Neuronal stem cell (in vitro differentiated cells): Measurements from ENCODE around the gene MSANTD1.

Experiments used
- DNase-seq: peaks from one replicate; pipeline ENCODE4 v3.0.0-alpha.2; 2013; ENCODE audit warnings: low spot score
- H2AFZ ChIP-seq: one replicate; pipeline ENCODE4 v1.6.1; 2013; ENCODE audit warnings: mild to moderate bottlenecking, low read length, inconsistent platforms
- H2AK5ac ChIP-seq: 2 replicates; pipeline ENCODE4 v1.6.1; 2013; ENCODE audit warnings: low read depth, mild to moderate bottlenecking, inconsistent platforms, low read length, moderate library complexity, mixed read lengths
- H2BK120ac ChIP-seq: 2 replicates; pipeline ENCODE4 v1.6.1; 2013; ENCODE audit warnings: low read depth, mild to moderate bottlenecking, inconsistent platforms, low read length, moderate library complexity, mixed read lengths
- H2BK12ac ChIP-seq: one replicate; pipeline ENCODE4 v1.6.1; 2013; ENCODE audit warnings: low read length, inconsistent platforms
- H2BK15ac ChIP-seq: 2 replicates; pipeline ENCODE4 v1.6.1; 2013; ENCODE audit warnings: mild to moderate bottlenecking, low read length, inconsistent platforms, mixed read lengths
- H2BK5ac ChIP-seq: one replicate; pipeline ENCODE4 v1.6.1; 2013; ENCODE audit warnings: inconsistent platforms, mild to moderate bottlenecking, low read length, moderate library complexity
- H3K14ac ChIP-seq: one replicate; pipeline ENCODE4 v1.6.1; 2013; ENCODE audit warnings: low read length, inconsistent platforms
- H3K18ac ChIP-seq: 2 replicates; pipeline ENCODE4 v1.6.1; 2013; ENCODE audit warnings: low read length, inconsistent platforms
- H3K23ac ChIP-seq: 2 replicates; pipeline ENCODE4 v1.6.1; 2013; ENCODE audit warnings: low read depth, mild to moderate bottlenecking, mixed read lengths, low read length, inconsistent platforms; ENCODE audit not compliant: poor library complexity
- H3K27ac ChIP-seq: replicated peaks from 3 replicates; pipeline ENCODE4 v1.5.1; 2013; ENCODE audit warnings: low read length, inconsistent platforms
- H3K27me3 ChIP-seq, 3 experiments: 2 replicates each; pipeline ENCODE4 v1.6.1; 2013; ENCODE audit warnings: low read length in 3 of 3, mild to moderate bottlenecking in 2 of 3, inconsistent platforms in 1 of 3, low read depth in 1 of 3, mixed read lengths in 1 of 3, moderate library complexity in 1 of 3; ENCODE audit not compliant: control insufficient read depth in 3 of 3, insufficient read depth in 3 of 3
- H3K36me3 ChIP-seq, 2 donors: replicated peaks in 1 of 2; 2 replicates each; pipeline ENCODE4 v1.6.1; 2013; ENCODE audit warnings: low read length in 2 of 2; ENCODE audit not compliant: control insufficient read depth in 2 of 2, insufficient read depth in 2 of 2
- H3K4ac ChIP-seq: 2 replicates; pipeline ENCODE4 v1.6.1; 2013; ENCODE audit warnings: inconsistent platforms, mild to moderate bottlenecking, low read length, moderate library complexity
- H3K4me1 ChIP-seq, 2 donors: 1 replicate in 1 of 2; 2 replicates in 1 of 2; pipeline ENCODE4 v1.6.1; 2013; ENCODE audit warnings: low read length in 2 of 2, low read depth in 1 of 2; ENCODE audit not compliant: control insufficient read depth in 2 of 2, insufficient read depth in 1 of 2
- H3K4me2 ChIP-seq: one replicate; pipeline ENCODE4 v1.6.1; 2013; ENCODE audit warnings: mild to moderate bottlenecking, low read length, inconsistent platforms; ENCODE audit not compliant: insufficient read depth, poor library complexity, severe bottlenecking
- H3K4me3 ChIP-seq, 2 donors: 2 replicates each; pipeline ENCODE4 v1.5.1; 2013; ENCODE audit warnings: low read length in 2 of 2, mild to moderate bottlenecking in 2 of 2, inconsistent platforms in 1 of 2, moderate library complexity in 1 of 2
- H3K79me1 ChIP-seq: one replicate; pipeline ENCODE4 v1.6.1; 2013; ENCODE audit warnings: low read depth, mild to moderate bottlenecking, inconsistent platforms, low read length, moderate library complexity
- H3K9ac ChIP-seq: one replicate; pipeline ENCODE4 v1.6.1; 2013; ENCODE audit warnings: mild to moderate bottlenecking, low read depth, low read length, inconsistent platforms; ENCODE audit not compliant: poor library complexity
- H3K9me3 ChIP-seq, 2 donors: replicated peaks in 1 of 2; 2 replicates each; pipeline versions ENCODE3 to v1.6.1; 2013; ENCODE audit warnings: low read length in 2 of 2, mild to moderate bottlenecking in 2 of 2, inconsistent platforms in 1 of 2, low read depth in 1 of 2, mixed read lengths in 1 of 2, moderate library complexity in 1 of 2; ENCODE audit not compliant: control insufficient read depth in 2 of 2, insufficient read depth in 1 of 2
- H4K8ac ChIP-seq: one replicate; pipeline ENCODE4 v1.6.1; 2013; ENCODE audit warnings: low read depth, mild to moderate bottlenecking, inconsistent platforms, low read length, moderate library complexity
- H4K91ac ChIP-seq: one replicate; pipeline ENCODE4 v1.6.1; 2013; ENCODE audit warnings: low read length, low read depth, mild to moderate bottlenecking, inconsistent platforms; ENCODE audit not compliant: poor library complexity
- WGBS, 2 donors: extraction: QIAGEN DNeasy Blood & Tissue Kit; methylation state at CpG; one replicate each; pipeline ENCODE4 v1.1.7; 2013; ENCODE audit warnings: missing lambda C conversion rate in 2 of 2, mixed read lengths in 1 of 2; ENCODE audit not compliant: insufficient read length in 2 of 2, insufficient replicate concordance in 1 of 2; ENCODE audit errors: extremely low coverage in 2 of 2; 5-methylcytosine and 5-hydroxymethylcytosine counted together

MSANTD1 gene

GRCh38 chr4:3220476-3221183, 28.3 kb upstream of the MSANTD1 start:
- Histone ChIP-seq H2AFZ (no peak overlapping the region), H4K8ac (no peak overlapping the region), H3K4ac (no peak overlapping the region), H3K4me1 (peaks cover 0 to 8% of the 10 kb centered on the region in 2 donors), H3K4me3 (no peak overlapping the region), H2BK15ac (no peak overlapping the region), H2AK5ac (no peak overlapping the region), H3K4me2 (no peak overlapping the region), H4K91ac (no peak overlapping the region), H3K23ac (no peak overlapping the region), H3K9ac (peak overlapping the region; percentile 39), H3K27me3 (no peaks in the 10 kb centered on the region), H3K36me3 (peaks cover 44 to 95% of the 10 kb centered on the region in 2 donors), H3K79me1 (no peaks in the 10 kb centered on the region), H3K18ac (no peak overlapping the region), H2BK5ac (no peak overlapping the region), H2BK12ac (no peak overlapping the region), H3K14ac (no peak overlapping the region), H3K27ac (no peak overlapping the region), H2BK120ac (no peak overlapping the region), H3K9me3 (no peaks in the 10 kb centered on the region)
- no peak for DNase-seq
- no CpG with 5 or more reads among the region's 8 CpGs for WGBS, 2 donors

GRCh38 chr4:3221184-3221494, 27.8 kb upstream of the MSANTD1 start:
- H3K9me3 ChIP-seq, result no peaks in the 10 kb centered on the region
- H2BK12ac ChIP-seq, result no peak overlapping the region
- H3K27ac ChIP-seq, result no peak overlapping the region
- H3K27me3 ChIP-seq, result no peaks in the 10 kb centered on the region
- H3K79me1 ChIP-seq, result no peaks in the 10 kb centered on the region
- H3K4me1 ChIP-seq, result peaks cover 0 to 8% of the 10 kb centered on the region in 2 donors
- H2BK120ac ChIP-seq, result no peak overlapping the region
- no peak overlapping the region for H3K18ac ChIP-seq
- no peak for DNase-seq
- H3K4me3 ChIP-seq, result no peak overlapping the region
- H2BK15ac ChIP-seq, result no peak overlapping the region
- no peak overlapping the region for H2AFZ ChIP-seq
- H3K36me3 ChIP-seq, result peaks cover 42 to 95% of the 10 kb centered on the region in 2 donors
- H3K23ac ChIP-seq, result no peak overlapping the region
- H4K91ac ChIP-seq, result no peak overlapping the region
- WGBS, 2 donors, result no CpG with 5 or more reads among the region's 8 CpGs
- H3K9ac ChIP-seq, result no peak overlapping the region
- H3K4ac ChIP-seq, result no peak overlapping the region
- no peak overlapping the region for H2BK5ac ChIP-seq
- H3K4me2 ChIP-seq, result no peak overlapping the region
- no peak overlapping the region for H4K8ac ChIP-seq
- no peak overlapping the region for H2AK5ac ChIP-seq
- no peak overlapping the region for H3K14ac ChIP-seq

- no peak overlapping the region for H4K8ac ChIP-seq
- no peak overlapping the region for H3K9ac ChIP-seq
- H3K18ac ChIP-seq, result no peak overlapping the region
- no peak overlapping the region for H2BK120ac ChIP-seq
- no peak overlapping the region for H3K4me2 ChIP-seq
- no peak overlapping the region for H3K23ac ChIP-seq
- H3K27me3 ChIP-seq, result no peaks in the 10 kb centered on the region
- no peak overlapping the region for H3K4me3 ChIP-seq
- H2AFZ ChIP-seq, result no peak overlapping the region
- no peak overlapping the region for H2BK15ac ChIP-seq
- no peak for DNase-seq
- peaks cover 0 to 8% of the 10 kb centered on the region in 2 donors for H3K4me1 ChIP-seq
- peaks cover 43 to 97% of the 10 kb centered on the region in 2 donors for H3K36me3 ChIP-seq
- no peaks in the 10 kb centered on the region for H3K9me3 ChIP-seq
- no peaks in the 10 kb centered on the region for H3K79me1 ChIP-seq
- H3K27ac ChIP-seq, result no peak overlapping the region
- H3K4ac ChIP-seq, result no peak overlapping the region
- no CpG with 5 or more reads among the region's 12 CpGs for WGBS, 2 donors
- H4K91ac ChIP-seq, result no peak overlapping the region
- no peak overlapping the region for H2BK12ac ChIP-seq
- H2AK5ac ChIP-seq, result no peak overlapping the region
- H3K14ac ChIP-seq, result no peak overlapping the region
- H2BK5ac ChIP-seq, result no peak overlapping the region
These were observed 27.0 kb upstream of the MSANTD1 start for GRCh38 chr4:3221996-3222395.

GRCh38 chr4:3223346-3223745, 25.6 kb upstream of the MSANTD1 start:
- Histone ChIP-seq H3K36me3 (peaks cover 38 to 92% of the 10 kb centered on the region in 2 donors), H3K9ac (no peak overlapping the region), H2BK5ac (no peak overlapping the region), H3K23ac (peak overlapping the region; percentile 6), H4K8ac (no peak overlapping the region), H4K91ac (no peak overlapping the region), H2BK120ac (no peak overlapping the region), H3K18ac (no peak overlapping the region), H3K27ac (no peak overlapping the region), H2AFZ (no peak overlapping the region), H3K4me3 (no peak overlapping the region), H2BK12ac (no peak overlapping the region), H3K9me3 (peaks cover 0 to under 1% of the 10 kb centered on the region in 2 donors), H3K4me2 (no peak overlapping the region), H3K14ac (no peak overlapping the region), H2AK5ac (no peak overlapping the region), H3K27me3 (no peaks in the 10 kb centered on the region), H2BK15ac (no peak overlapping the region), H3K4ac (no peak overlapping the region), H3K79me1 (no peaks in the 10 kb centered on the region), H3K4me1 (peaks cover 0 to 8% of the 10 kb centered on the region in 2 donors)
- no peak for DNase-seq
- WGBS, 2 donors, result no CpG with 5 or more reads among the region's 11 CpGs
